ENCODE data around the gene IRF3.
A peak's percentile ranks its signal among the peaks of the same experiment; 100 is the strongest.

IRF3 gene

GRCh38 chr19:49665351-49666119, at the start of gene IRF3, which contains the start of gene BCL2L12:
Gene IRF3 (minus strand): TSS chr19:49665857. CDS start chr19:49664838, 1,019 bp downstream.
Gene BCL2L12 (plus strand): TSS chr19:49665933. CDS start chr19:49666693, 760 bp downstream.
- no peak for TF ChIP-seq ZNF274 (IDR thresholded peaks at IDR 0.05; ENCODE audit: low read depth, low read length)
- H3K4me3 ChIP-seq (ENCODE audit: low read length), result peak within 1 kb of the TSS; percentile 87

- H3K4me3 ChIP-seq (ENCODE audit: low read length), result no peak overlapping the region
Measured at GRCh38 chr19:49713236-49713845, 47.7 kb upstream of the IRF3 start.

GRCh38 chr19:49712397-49712859, 46.8 kb upstream of the IRF3 start:
- H3K4me3 ChIP-seq (ENCODE audit: low read length), result no peak overlapping the region
- no peak for TF ChIP-seq ZNF274 (IDR thresholded peaks at IDR 0.05; ENCODE audit: low read depth, low read length)

More at GRCh38 chr19:49713236-49713845, 47.7 kb upstream of the IRF3 start:
- no peak for TF ChIP-seq ZNF274 (IDR thresholded peaks at IDR 0.05; ENCODE audit: low read depth, low read length)

- no peak overlapping the region for H3K4me3 ChIP-seq (ENCODE audit: low read length)
- no peak for TF ChIP-seq ZNF274 (IDR thresholded peaks at IDR 0.05; ENCODE audit: low read depth, low read length)
Measured at GRCh38 chr19:49710372-49710951, 44.8 kb upstream of the IRF3 start.

- no peak overlapping the region for H3K4me3 ChIP-seq (ENCODE audit: low read length)
- no peak for TF ChIP-seq ZNF274 (IDR thresholded peaks at IDR 0.05; ENCODE audit: low read depth, low read length)
Measured at GRCh38 chr19:49705919-49706318, 40.3 kb upstream of the IRF3 start.

- H3K4me3 ChIP-seq (ENCODE audit: low read length), result no peak overlapping the region
- TF ChIP-seq ZNF274 (IDR thresholded peaks at IDR 0.05; ENCODE audit: low read depth, low read length), result no peak
Measured at GRCh38 chr19:49704888-49705642, 39.4 kb upstream of the IRF3 start.

GRCh38 chr19:49701271-49701786, 35.7 kb upstream of the IRF3 start:
- TF ChIP-seq ZNF274 (IDR thresholded peaks at IDR 0.05; ENCODE audit: low read depth, low read length), result no peak
- H3K4me3 ChIP-seq (ENCODE audit: low read length), result no peak overlapping the region

GRCh38 chr19:49700563-49700962, 34.9 kb upstream of the IRF3 start:
- TF ChIP-seq ZNF274 (IDR thresholded peaks at IDR 0.05; ENCODE audit: low read depth, low read length), result no peak
- no peak overlapping the region for H3K4me3 ChIP-seq (ENCODE audit: low read length)

GRCh38 chr19:49699364-49699763, 33.7 kb upstream of the IRF3 start:
- TF ChIP-seq ZNF274 (IDR thresholded peaks at IDR 0.05; ENCODE audit: low read depth, low read length), result no peak
- H3K4me3 ChIP-seq (ENCODE audit: low read length), result no peak overlapping the region

GRCh38 chr19:49696865-49697264, 31.2 kb upstream of the IRF3 start:
- TF ChIP-seq ZNF274 (IDR thresholded peaks at IDR 0.05; ENCODE audit: low read depth, low read length), result no peak
- H3K4me3 ChIP-seq (ENCODE audit: low read length), result no peak overlapping the region

GRCh38 chr19:49696115-49696514, 30.5 kb upstream of the IRF3 start:
- no peak for TF ChIP-seq ZNF274 (IDR thresholded peaks at IDR 0.05; ENCODE audit: low read depth, low read length)
- H3K4me3 ChIP-seq (ENCODE audit: low read length), result no peak overlapping the region

GRCh38 chr19:49692147-49692506, 26.5 kb upstream of the IRF3 start:
- no peak for TF ChIP-seq ZNF274 (IDR thresholded peaks at IDR 0.05; ENCODE audit: low read depth, low read length)
- H3K4me3 ChIP-seq (ENCODE audit: low read length), result no peak overlapping the region

GRCh38 chr19:49691243-49692146, 25.8 kb upstream of the IRF3 start:
- H3K4me3 ChIP-seq (ENCODE audit: low read length), result no peak overlapping the region
- TF ChIP-seq ZNF274 (IDR thresholded peaks at IDR 0.05; ENCODE audit: low read depth, low read length), result no peak
